ENCODE measurements around the gene BANF1. TPM values are rescaled to one million over a fixed set of nuclear protein-coding genes. Genes with fewer than 3 reads are reported as not detected.
"Not testable (repeated sequence)": the region's sequence is repeated elsewhere in the genome, so short reads cannot be mapped to it uniquely, and the experiment has no call there.

Gene BANF1
- total RNA-seq, 2 donors from 2014 or later, result 115 to 119 TPM

GRCh38 chr11:66020618-66021357 lies 18.5 kb downstream of the BANF1 start:
- intact Hi-C loops (cut with DNase I), result no loop called here
- DNase-seq (ENCODE audit: low spot score), result peak; percentile 89

GRCh38 chr11:66022401-66023185 lies 20.3 kb downstream of the BANF1 start:
- peak; percentile 91 for DNase-seq (ENCODE audit: low spot score)
- intact Hi-C loops (cut with DNase I), result no loop called here

GRCh38 chr11:66023186-66023440 lies 20.8 kb downstream of the BANF1 start:
- intact Hi-C loops (cut with DNase I); DNase-seq (ENCODE audit: low spot score): not testable (repeated sequence)

GRCh38 chr11:66026017-66026529 lies 23.8 kb downstream of the BANF1 start, which contains the start of gene CATSPER1:
Gene CATSPER1 (minus strand): TSS chr11:66026479. CDS start chr11:66026379, 100 bp downstream.
- no peak for DNase-seq (ENCODE audit: low spot score)
- intact Hi-C loops (cut with DNase I), result no loop called here

GRCh38 chr11:66032957-66033735 lies 30.8 kb downstream of the BANF1 start:
- no peak for DNase-seq (ENCODE audit: low spot score)
- intact Hi-C loops (cut with DNase I), result no loop called here

GRCh38 chr11:66035653-66036333 lies 33.5 kb downstream of the BANF1 start:
- intact Hi-C loops (cut with DNase I), result no loop called here
- DNase-seq (ENCODE audit: low spot score), result no peak

- intact Hi-C loops (cut with DNase I), result no loop called here
- no peak for DNase-seq (ENCODE audit: low spot score)
Measured at GRCh38 chr11:66036334-66036710, 34.0 kb downstream of the BANF1 start.

GRCh38 chr11:66037327-66037726 lies 35.0 kb downstream of the BANF1 start:
- no peak for DNase-seq (ENCODE audit: low spot score)
- intact Hi-C loops (cut with DNase I), result no loop called here

- intact Hi-C loops (cut with DNase I), result no loop called here
- no peak for DNase-seq (ENCODE audit: low spot score)
Measured at GRCh38 chr11:66039765-66040164, 37.5 kb downstream of the BANF1 start.

- intact Hi-C loops (cut with DNase I), result no loop called here
- DNase-seq (ENCODE audit: low spot score), result no peak
Measured at GRCh38 chr11:66042227-66042995, 40.1 kb downstream of the BANF1 start.

GRCh38 chr11:66042996-66043906 lies 40.9 kb downstream of the BANF1 start:
- no peak for DNase-seq (ENCODE audit: low spot score)
- intact Hi-C loops (cut with DNase I), result no loop called here

GRCh38 chr11:66044757-66045156 lies 42.5 kb downstream of the BANF1 start:
- intact Hi-C loops (cut with DNase I), result no loop called here
- no peak for DNase-seq (ENCODE audit: low spot score)

- peak; percentile 92 for DNase-seq (ENCODE audit: low spot score)
- intact Hi-C loops (cut with DNase I), result no loop called here
Measured at GRCh38 chr11:66045177-66045639, 42.9 kb downstream of the BANF1 start.

GRCh38 chr11:66046901-66047300 lies 44.6 kb downstream of the BANF1 start:
- intact Hi-C loops (cut with DNase I), result no loop called here
- DNase-seq (ENCODE audit: low spot score), result no peak

- intact Hi-C loops (cut with DNase I), result no loop called here
Measured at GRCh38 chr11:66047541-66048365, 45.5 kb downstream of the BANF1 start.

GRCh38 chr11:66048547-66049323 lies 46.4 kb downstream of the BANF1 start, which contains the start of gene GAL3ST3:
Gene GAL3ST3 (minus strand): TSS chr11:66049161. CDS start chr11:66045415, 3,746 bp downstream.
- DNase-seq (ENCODE audit: low spot score), result no peak
- intact Hi-C loops (cut with DNase I), result no loop called here

More at GRCh38 chr11:66047541-66048365, 45.5 kb downstream of the BANF1 start:
- no peak for DNase-seq (ENCODE audit: low spot score)

Measured in posterior vena cava (tissue), 2 donors.